ENCODE results near the gene GGT6.
A peak's percentile ranks its signal among the peaks of the same experiment; 100 is the strongest.
"Not testable (repeated sequence)": the region's sequence is repeated elsewhere in the genome, so short reads cannot be mapped to it uniquely, and the experiment has no call there.

The GGT6 gene

GRCh38 chr17:4560421-4560820 is at the start of gene GGT6:
TSS of gene GGT6 (minus strand) at chr17:4560577. CDS start at chr17:4560521, 56 bp downstream.
- DNase-seq, result no peak

- DNase-seq, result no peak
Observed at GRCh38 chr17:4610162-4610561, 49.8 kb upstream of the GGT6 start.

- no peak for DNase-seq
Observed at GRCh38 chr17:4609761-4610160, 49.4 kb upstream of the GGT6 start.

GRCh38 chr17:4607773-4608187 is 47.4 kb upstream of the GGT6 start:
- no peak for DNase-seq

- DNase-seq, result no peak
Observed at GRCh38 chr17:4607261-4607741, 46.9 kb upstream of the GGT6 start.

GRCh38 chr17:4605826-4606225 is 45.4 kb upstream of the GGT6 start:
- no peak for DNase-seq

GRCh38 chr17:4604736-4605135 is 44.4 kb upstream of the GGT6 start:
- DNase-seq, result not testable (repeated sequence)

- DNase-seq, result no peak
Observed at GRCh38 chr17:4604111-4604644, 43.8 kb upstream of the GGT6 start.

GRCh38 chr17:4602041-4602440 is 41.7 kb upstream of the GGT6 start:
- DNase-seq, result no peak

- DNase-seq, result no peak
Observed at GRCh38 chr17:4601326-4601725, 40.9 kb upstream of the GGT6 start.

- no peak for DNase-seq
Observed at GRCh38 chr17:4600563-4600962, 40.2 kb upstream of the GGT6 start.

- DNase-seq, result no peak
Observed at GRCh38 chr17:4599505-4600281, 39.3 kb upstream of the GGT6 start.

GRCh38 chr17:4598776-4599504 is 38.6 kb upstream of the GGT6 start:
- no peak for DNase-seq

GRCh38 chr17:4597975-4598374 is 37.6 kb upstream of the GGT6 start:
- DNase-seq, result no peak

GRCh38 chr17:4596636-4597380 is 36.4 kb upstream of the GGT6 start:
- no peak for DNase-seq

GRCh38 chr17:4595685-4596342 is 35.4 kb upstream of the GGT6 start:
- DNase-seq, result not testable (repeated sequence)

- DNase-seq, result peak; percentile 22 to 38
Observed at GRCh38 chr17:4594931-4595684, 34.7 kb upstream of the GGT6 start.

- DNase-seq, result no peak
Observed at GRCh38 chr17:4594406-4594805, 34.0 kb upstream of the GGT6 start.

GRCh38 chr17:4593021-4593421 is 32.6 kb upstream of the GGT6 start:
- no peak for DNase-seq

- no peak for DNase-seq
Observed at GRCh38 chr17:4592240-4593005, 32.0 kb upstream of the GGT6 start.

- no peak for DNase-seq
Observed at GRCh38 chr17:4591529-4591928, 31.2 kb upstream of the GGT6 start.

All from CD4-positive, alpha-beta T cell treated with Interleukin-4 for 1 hour (primary cell).